Measurements from ENCODE around the gene DMRTA2. TPM values are rescaled to one million over a fixed set of nuclear protein-coding genes. Genes with fewer than 3 reads are reported as not detected.

DMRTA2 gene
- total RNA-seq, 2 donors from 2014 or later = 1.2 to 2.4 TPM

DNA sequence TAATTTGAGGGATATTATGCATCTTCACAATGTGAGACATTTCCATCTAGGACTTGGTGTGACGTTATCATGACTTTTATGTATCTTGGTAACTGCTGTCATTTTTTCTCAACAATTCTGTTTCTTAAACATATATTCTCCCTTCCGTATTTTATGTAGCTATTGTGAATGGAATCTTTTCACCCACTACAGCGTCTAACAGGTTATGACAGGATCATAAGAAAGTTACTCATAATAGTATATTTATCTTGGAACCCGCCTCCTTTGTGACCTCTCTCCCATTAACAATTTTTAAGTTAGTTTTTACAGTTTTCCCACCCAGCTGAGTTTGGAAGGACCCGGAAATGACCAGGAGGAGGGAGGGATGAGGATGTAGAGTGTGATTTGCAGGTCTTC, 6.8 kb upstream of the DMRTA2 start:
- peaks cover under 1% of the 10 kb centered on the region for H3K36me3 Mint-ChIP-seq (ENCODE audit: low read depth)
- peaks cover 99% of the 10 kb centered on the region for H3K27me3 Mint-ChIP-seq (ENCODE audit: insufficient read depth)
- H3K4me3 Mint-ChIP-seq = peak overlapping the region; percentile 55
- Histone ChIP-seq H3K27me3 (ENCODE audit: control insufficient read depth, insufficient read depth, low read length, poor library complexity, severe bottlenecking) (peaks cover 99% of the 10 kb centered on the region), H3K4me1 (ENCODE audit: control insufficient read depth, insufficient read depth, low read length) (no peaks in the 10 kb centered on the region), H3K36me3 (ENCODE audit: control insufficient read depth, insufficient read depth, low read length) (no peaks in the 10 kb centered on the region), H3K9ac (ENCODE audit: extremely low read depth, low read length, poor library complexity, severe bottlenecking) (no peak overlapping the region), H3K27ac (ENCODE audit: low read depth, low read length) (no peak overlapping the region), H3K4me3 (ENCODE audit: low read length) (peak overlapping the region; percentile 79), H3K9me3 (ENCODE audit: control insufficient read depth, low read length) (no peaks in the 10 kb centered on the region)
- no peaks in the 10 kb centered on the region for H3K9me3 Mint-ChIP-seq
- peaks cover 14% of the 10 kb centered on the region for H3K4me1 Mint-ChIP-seq
- DNase-seq = no peak
- 39% methylated on average over 5 of the region's 5 CpGs; no CpG with 5 or more reads in 1 of the 2 experiments for WGBS, 2 experiments (ENCODE audit: insufficient coverage in 1 of 2, insufficient read length in 1 of 2)
- H3K27ac Mint-ChIP-seq = no peak overlapping the region
- TF ChIP-seq, protein P1, sequence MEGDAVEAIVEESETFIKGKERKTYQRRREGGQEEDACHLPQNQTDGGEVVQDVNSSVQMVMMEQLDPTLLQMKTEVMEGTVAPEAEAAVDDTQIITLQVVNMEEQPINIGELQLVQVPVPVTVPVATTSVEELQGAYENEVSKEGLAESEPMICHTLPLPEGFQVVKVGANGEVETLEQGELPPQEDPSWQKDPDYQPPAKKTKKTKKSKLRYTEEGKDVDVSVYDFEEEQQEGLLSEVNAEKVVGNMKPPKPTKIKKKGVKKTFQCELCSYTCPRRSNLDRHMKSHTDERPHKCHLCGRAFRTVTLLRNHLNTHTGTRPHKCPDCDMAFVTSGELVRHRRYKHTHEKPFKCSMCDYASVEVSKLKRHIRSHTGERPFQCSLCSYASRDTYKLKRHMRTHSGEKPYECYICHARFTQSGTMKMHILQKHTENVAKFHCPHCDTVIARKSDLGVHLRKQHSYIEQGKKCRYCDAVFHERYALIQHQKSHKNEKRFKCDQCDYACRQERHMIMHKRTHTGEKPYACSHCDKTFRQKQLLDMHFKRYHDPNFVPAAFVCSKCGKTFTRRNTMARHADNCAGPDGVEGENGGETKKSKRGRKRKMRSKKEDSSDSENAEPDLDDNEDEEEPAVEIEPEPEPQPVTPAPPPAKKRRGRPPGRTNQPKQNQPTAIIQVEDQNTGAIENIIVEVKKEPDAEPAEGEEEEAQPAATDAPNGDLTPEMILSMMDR (conservative IDR thresholded peaks at IDR 0.05) = no peak

DNA sequence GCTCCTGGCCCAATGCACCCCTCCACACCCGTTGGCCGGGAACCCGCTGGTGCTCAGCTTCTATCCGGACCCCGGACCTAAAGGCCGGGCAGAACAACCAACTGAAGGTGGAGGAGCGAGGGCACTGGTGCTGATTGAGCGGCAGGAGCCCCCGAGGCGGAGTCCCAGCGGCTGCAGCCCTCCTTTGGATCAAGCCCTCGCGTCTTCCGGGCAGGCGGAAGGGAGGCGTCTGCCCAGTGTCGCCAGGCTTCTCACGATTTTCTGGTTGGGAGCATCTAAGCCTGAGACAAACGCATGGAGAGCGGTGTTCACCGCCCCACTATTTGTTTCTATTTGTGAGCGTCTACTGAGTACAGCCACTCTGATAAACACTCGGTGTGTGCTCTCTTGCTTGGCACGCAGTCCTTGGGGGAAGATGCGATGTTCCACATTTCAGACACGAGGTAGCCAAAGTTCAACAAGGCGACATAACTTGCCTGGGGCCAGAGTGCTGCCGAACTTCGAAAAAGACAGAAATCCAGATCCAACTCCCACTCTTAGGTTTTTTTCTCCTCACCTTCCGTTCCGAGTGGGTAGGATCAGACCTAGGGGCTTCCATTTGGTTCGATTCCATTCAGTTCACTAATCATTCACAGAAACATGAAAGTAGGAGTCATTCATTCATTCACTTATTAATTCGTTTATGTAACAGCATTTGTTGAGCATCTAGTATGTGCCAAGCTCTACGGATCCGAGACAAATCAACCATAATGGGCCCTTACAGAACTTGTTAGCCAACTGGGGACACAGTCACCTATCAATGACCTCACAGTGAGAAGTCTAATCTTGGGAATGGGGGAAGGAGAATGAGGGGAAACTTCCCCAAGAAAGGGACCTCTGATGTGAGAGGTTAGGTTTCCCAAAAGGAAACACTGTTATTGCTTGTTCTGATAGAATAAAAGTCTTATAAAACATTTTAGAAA, 4.9 kb upstream of the DMRTA2 start:
- Mint-ChIP-seq H3K36me3 (ENCODE audit: low read depth) (no peaks in the 10 kb centered on the region), H3K4me3 (peak overlapping the region; percentile 35), H3K27ac (no peak overlapping the region), H3K27me3 (ENCODE audit: insufficient read depth) (peaks cover 100% of the 10 kb centered on the region), H3K4me1 (peaks cover 26% of the 10 kb centered on the region), H3K9me3 (peaks cover 2% of the 10 kb centered on the region)
- H3K27ac ChIP-seq (ENCODE audit: low read depth, low read length) = no peak overlapping the region
- H3K4me3 ChIP-seq (ENCODE audit: low read length) = peak overlapping the region; percentile 59
- H3K4me1 ChIP-seq (ENCODE audit: control insufficient read depth, insufficient read depth, low read length) = peaks cover 7% of the 10 kb centered on the region
- H3K27me3 ChIP-seq (ENCODE audit: control insufficient read depth, insufficient read depth, low read length, poor library complexity, severe bottlenecking) = peaks cover 100% of the 10 kb centered on the region
- TF ChIP-seq, protein P1 (conservative IDR thresholded peaks at IDR 0.05) = no peak
- H3K36me3 ChIP-seq (ENCODE audit: control insufficient read depth, insufficient read depth, low read length) = no peaks in the 10 kb centered on the region
- no peaks in the 10 kb centered on the region for H3K9me3 ChIP-seq (ENCODE audit: control insufficient read depth, low read length)
- WGBS, 2 experiments (ENCODE audit: insufficient coverage in 1 of 2, insufficient read length in 1 of 2) = 3 to 5% methylated on average over 25 to 35 of the region's 35 CpGs
- peak; percentile 82 for DNase-seq
- H3K9ac ChIP-seq (ENCODE audit: extremely low read depth, low read length, poor library complexity, severe bottlenecking) = no peak overlapping the region

DNA sequence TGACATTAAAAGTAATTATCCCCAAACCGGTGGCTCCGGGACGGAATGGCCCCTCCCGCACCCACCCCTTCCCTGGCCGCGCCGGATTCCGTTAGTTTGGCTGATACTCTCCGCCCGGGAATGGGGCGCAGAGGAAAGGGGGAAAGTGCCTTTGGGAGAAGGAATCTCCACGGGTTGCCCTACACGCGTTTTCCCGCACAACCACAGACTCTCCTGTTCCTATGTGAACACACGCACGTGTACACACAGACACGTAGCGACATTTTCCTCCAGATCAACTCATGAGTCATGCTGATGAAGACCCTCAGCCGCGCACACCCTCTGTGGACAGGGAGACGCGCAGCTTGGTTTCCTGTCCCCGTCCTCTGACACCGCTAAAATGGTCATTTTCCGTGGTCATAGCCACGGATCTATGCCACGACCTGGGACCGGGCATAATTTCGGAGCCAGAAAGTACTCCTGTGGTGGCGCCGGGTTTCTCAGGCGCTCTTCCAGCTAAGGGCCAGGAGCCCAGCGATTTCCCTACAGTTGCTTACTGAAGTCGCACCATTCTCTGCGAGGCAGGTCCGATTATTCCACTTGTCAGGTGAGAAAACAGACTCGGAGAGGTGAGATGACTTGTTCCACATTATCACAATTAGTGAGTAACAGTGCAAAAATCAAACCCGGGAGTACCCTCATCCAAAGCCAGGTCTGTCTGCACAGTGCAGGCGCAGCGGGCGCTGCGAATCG, 4.0 kb upstream of the DMRTA2 start:
- peak overlapping the region; percentile 59 for H3K4me3 ChIP-seq (ENCODE audit: low read length)
- Mint-ChIP-seq H3K36me3 (ENCODE audit: low read depth) (no peaks in the 10 kb centered on the region), H3K4me1 (peaks cover 34% of the 10 kb centered on the region), H3K4me3 (peak overlapping the region; percentile 35), H3K9me3 (peaks cover 2% of the 10 kb centered on the region), H3K27me3 (ENCODE audit: insufficient read depth) (peaks cover 100% of the 10 kb centered on the region), H3K27ac (no peak overlapping the region)
- 2% methylated on average over 26 to 44 of the region's 44 CpGs for WGBS, 2 experiments (ENCODE audit: insufficient coverage in 1 of 2, insufficient read length in 1 of 2)
- H3K9me3 ChIP-seq (ENCODE audit: control insufficient read depth, low read length) = no peaks in the 10 kb centered on the region
- H3K27ac ChIP-seq (ENCODE audit: low read depth, low read length) = no peak overlapping the region
- DNase-seq = peak; percentile 61
- no peaks in the 10 kb centered on the region for H3K36me3 ChIP-seq (ENCODE audit: control insufficient read depth, insufficient read depth, low read length)
- peaks cover 100% of the 10 kb centered on the region for H3K27me3 ChIP-seq (ENCODE audit: control insufficient read depth, insufficient read depth, low read length, poor library complexity, severe bottlenecking)
- TF ChIP-seq, protein P1 (conservative IDR thresholded peaks at IDR 0.05) = no peak
- H3K9ac ChIP-seq (ENCODE audit: extremely low read depth, low read length, poor library complexity, severe bottlenecking) = no peak overlapping the region
- peaks cover 7% of the 10 kb centered on the region for H3K4me1 ChIP-seq (ENCODE audit: control insufficient read depth, insufficient read depth, low read length)

Measured in endodermal cell (in vitro differentiated cells).